CD4-positive, alpha-beta T cell (primary cell): ENCODE data around the gene COP1. TPM values are rescaled to one million over a fixed set of nuclear protein-coding genes. Genes with fewer than 3 reads are reported as not detected.

Source experiments
- ATAC-seq: fragments of 200-7000 bp; cut with Tn5 transposase; one replicate; pipeline ENCODE4 v1.10.0; 2022; ENCODE audit warnings: mild to moderate bottlenecking; ENCODE audit not compliant: poor library complexity
- CTCF ChIA-PET: fragments of 350-600 bp; sonication (Branson Sonifier 250); formaldehyde crosslinking; loops from one replicate; lab custom pipeline; 2021; ENCODE audit warnings: antibody characterized with exemption, inconsistent platforms; lab: Charles Lee
- POLR2A ChIA-PET: fragments of 350-600 bp; sonication (Branson Sonifier 250); formaldehyde crosslinking; loops from one replicate; lab custom pipeline; 2021; ENCODE audit warnings: antibody characterized with exemption, inconsistent platforms; lab: Charles Lee
- DNase-seq, 14 experiments: peaks; one replicate each; pipeline ENCODE4 v3.0.0-alpha.2; 2013 to 2020; ENCODE audit warnings: mixed read lengths in 2 of 14
- H3K27ac ChIP-seq, 2 donors: one replicate each; pipeline versions ENCODE4 v1.5.1 to v1.7.0; 2013; ENCODE audit warnings: low read length in 2 of 2, low read depth in 1 of 2, mild to moderate bottlenecking in 1 of 2
- H3K27me3 ChIP-seq, 2 experiments: 1 replicate in 1 of 2; 2 replicates in 1 of 2; pipeline versions ENCODE4 v1.6.1 to v1.7.0; 2013; ENCODE audit warnings: low read length in 2 of 2, control low read depth in 1 of 2, mild to moderate bottlenecking in 1 of 2, moderate library complexity in 1 of 2; ENCODE audit not compliant: insufficient read depth in 2 of 2, control insufficient read depth in 1 of 2
- H3K36me3 ChIP-seq: one replicate; pipeline ENCODE4 v1.6.1; 2013; ENCODE audit warnings: low read length, control low read depth; ENCODE audit not compliant: insufficient read depth
- H3K4me1 ChIP-seq: one replicate; pipeline ENCODE4 v1.6.1; 2013; ENCODE audit warnings: low read length, control low read depth; ENCODE audit not compliant: insufficient read depth
- H3K4me3 ChIP-seq: one replicate; pipeline ENCODE4 v1.5.1; 2013; ENCODE audit warnings: mild to moderate bottlenecking, low read length, moderate library complexity
- H3K9me3 ChIP-seq, 2 experiments: 1 replicate in 1 of 2; 2 replicates in 1 of 2; pipeline versions ENCODE4 v1.6.1 to v1.7.0; 2013; ENCODE audit warnings: low read length in 2 of 2, mild to moderate bottlenecking in 2 of 2, control low read depth in 1 of 2, moderate library complexity in 1 of 2; ENCODE audit not compliant: control insufficient read depth in 1 of 2, insufficient read depth in 1 of 2
- H3K27ac Mint-ChIP-seq: one replicate; pipeline ENCODE4 v1.8.0; 2020; ENCODE audit warnings: mixed read lengths
- H3K27me3 Mint-ChIP-seq: one replicate; pipeline ENCODE4 v1.8.0; 2021; ENCODE audit warnings: mixed read lengths
- H3K36me3 Mint-ChIP-seq: one replicate; pipeline ENCODE4 v1.8.0; 2021; ENCODE audit warnings: low read depth, mixed read lengths
- H3K4me1 Mint-ChIP-seq: one replicate; pipeline ENCODE4 v1.8.0; 2021; ENCODE audit warnings: low read depth, mixed read lengths
- H3K4me3 Mint-ChIP-seq: one replicate; pipeline ENCODE4 v1.8.0; 2020; ENCODE audit warnings: mild to moderate bottlenecking, mixed read lengths
- H3K9me3 Mint-ChIP-seq: one replicate; pipeline ENCODE4 v1.8.0; 2020; ENCODE audit warnings: mixed read lengths
- CTCF ChIP-seq: fragments of 200-600 bp; IDR thresholded peaks from one replicate; pipeline ENCODE4 v1.8.0; 2022; ENCODE audit warnings: antibody characterized with exemption, mild to moderate bottlenecking
- intact Hi-C, 2 experiments: fragments of 100-400 bp; cut with DNase I in 1 of 2; cut with micrococcal nuclease in 1 of 2; formaldehyde crosslinking; loops; one replicate each; pipeline versions ENCODE4 v1.15.1 to v1.9.0; 2023 to 2025; cut with DNase I, micrococcal nuclease
- total RNA-seq, 174 experiments: library from RNA in 2 of 174; stranded (reverse) in 2 of 174; gene quantifications; one replicate each; pipeline ENCODE4 v1.2.3 and lab custom pipeline; 2021 to 2026

COP1 gene
- total RNA-seq, 2 experiments from 2014 or later, result 38.6 to 42.2 TPM

- ATAC-seq (no peak), DNase-seq (no peak)
- ChIA-PET CTCF (no interaction called here), POLR2A (no interaction called here)
- Mint-ChIP-seq H3K27me3 (no peaks in the 10 kb centered on the region), H3K27ac (peak overlapping the region; percentile 37), H3K4me3 (peak overlapping the region; percentile 11), H3K4me1 (peaks cover 67% of the 10 kb centered on the region), H3K36me3 (peaks cover 61% of the 10 kb centered on the region), H3K9me3 (no peaks in the 10 kb centered on the region)
- Histone ChIP-seq H3K4me1 (peaks cover 19% of the 10 kb centered on the region), H3K27me3 (no peaks in the 10 kb centered on the region), H3K4me3 (no peak overlapping the region), H3K27ac (no peak overlapping the region), H3K9me3 (no peaks in the 10 kb centered on the region), H3K36me3 (peaks cover 18% of the 10 kb centered on the region)
- intact Hi-C loops, result no loop called here
- TF ChIP-seq CTCF, result no peak
These were observed 23.5 kb downstream of the COP1 start for GRCh38 chr1:176183618-176184017.

GRCh38 chr1:176178316-176178715, 28.8 kb downstream of the COP1 start:
- CTCF ChIA-PET, result no interaction called here
- H3K36me3 Mint-ChIP-seq, result peaks cover 76% of the 10 kb centered on the region
- ATAC-seq, result no peak

GRCh38 chr1:176177764-176178163, 29.3 kb downstream of the COP1 start:
- Mint-ChIP-seq H3K4me1 (peaks cover 47% of the 10 kb centered on the region), H3K27ac (peak overlapping the region; percentile 48), H3K27me3 (no peaks in the 10 kb centered on the region), H3K9me3 (no peaks in the 10 kb centered on the region), H3K4me3 (no peak overlapping the region), H3K36me3 (peaks cover 76% of the 10 kb centered on the region)
- ChIA-PET POLR2A (no interaction called here), CTCF (no interaction called here)
- H3K9me3 ChIP-seq, result no peaks in the 10 kb centered on the region
- DNase-seq (peak in 1 of 14 experiments; percentile 10), ATAC-seq (no peak)
- no peak for TF ChIP-seq CTCF
- H3K27me3 ChIP-seq, result no peaks in the 10 kb centered on the region
- H3K4me1 ChIP-seq, result peaks cover 17% of the 10 kb centered on the region
- no peak overlapping the region for H3K4me3 ChIP-seq
- intact Hi-C loops, result no loop called here
- H3K36me3 ChIP-seq, result peaks cover 42% of the 10 kb centered on the region
- no peak overlapping the region for H3K27ac ChIP-seq

More at GRCh38 chr1:176178316-176178715, 28.8 kb downstream of the COP1 start:
- no peak for TF ChIP-seq CTCF
- DNase-seq, result no peak
- no peak overlapping the region for H3K4me3 Mint-ChIP-seq
- peaks cover 51% of the 10 kb centered on the region for H3K4me1 Mint-ChIP-seq
- Histone ChIP-seq H3K36me3 (peaks cover 39% of the 10 kb centered on the region), H3K27ac (no peak overlapping the region), H3K4me3 (no peak overlapping the region), H3K4me1 (peaks cover 17% of the 10 kb centered on the region), H3K9me3 (no peaks in the 10 kb centered on the region), H3K27me3 (no peaks in the 10 kb centered on the region)
- intact Hi-C loops, result no loop called here
- POLR2A ChIA-PET, result no interaction called here
- no peaks in the 10 kb centered on the region for H3K27me3 Mint-ChIP-seq
- H3K27ac Mint-ChIP-seq, result peak overlapping the region; percentile 48
- no peaks in the 10 kb centered on the region for H3K9me3 Mint-ChIP-seq
